NCI-H187 (cell line): ENCODE results near the gene RAB20.
"Not testable (repeated sequence)": the region's sequence is repeated elsewhere in the genome, so short reads cannot be mapped to it uniquely, and the experiment has no call there.

ENCODE experiments used
- DNase-seq, 2 experiments: peaks; one replicate each; lab custom pipeline; 2025; lab: John Stamatoyannopoulos, UW

Gene RAB20, protein sequence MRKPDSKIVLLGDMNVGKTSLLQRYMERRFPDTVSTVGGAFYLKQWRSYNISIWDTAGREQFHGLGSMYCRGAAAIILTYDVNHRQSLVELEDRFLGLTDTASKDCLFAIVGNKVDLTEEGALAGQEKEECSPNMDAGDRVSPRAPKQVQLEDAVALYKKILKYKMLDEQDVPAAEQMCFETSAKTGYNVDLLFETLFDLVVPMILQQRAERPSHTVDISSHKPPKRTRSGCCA

DNA sequence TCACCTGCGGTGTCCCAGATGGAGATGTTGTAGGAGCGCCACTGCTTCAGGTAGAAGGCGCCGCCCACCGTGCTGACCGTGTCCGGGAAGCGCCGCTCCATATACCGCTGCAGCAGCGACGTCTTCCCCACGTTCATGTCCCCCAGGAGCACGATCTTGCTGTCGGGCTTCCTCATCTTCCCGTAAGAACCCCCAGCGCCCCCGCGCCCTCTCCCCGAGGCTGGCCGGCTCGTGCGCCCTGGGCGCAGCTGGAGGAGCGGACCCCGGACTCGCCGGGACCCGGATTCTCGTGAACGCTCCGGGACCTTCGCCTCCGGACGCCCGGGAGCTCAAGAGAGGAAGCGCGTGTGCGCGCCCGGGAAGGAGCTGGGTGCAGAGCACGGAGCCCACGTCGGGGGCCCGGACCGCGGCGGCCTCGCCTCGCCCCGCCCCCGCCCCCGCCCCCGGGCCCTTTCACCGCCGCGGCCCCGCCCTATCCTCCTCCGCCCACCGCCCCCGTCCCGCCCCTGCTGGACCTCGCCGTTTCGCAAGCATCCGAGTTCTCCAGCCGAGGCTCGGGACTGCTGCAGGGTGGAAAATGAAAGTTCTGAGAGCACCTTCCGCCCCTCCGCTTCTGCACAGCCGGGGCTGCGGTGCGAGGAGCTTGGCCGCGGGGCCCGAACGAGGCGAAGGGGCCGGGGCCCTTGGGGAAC, at the start of gene RAB20:
Gene RAB20, minus strand, starts transcription at position 379 of the 692 bp plus-strand sequence. Its CDS starts 203 bp downstream, at position 176.
- DNase-seq, result peak in 1 of 2 experiments; percentile 24

DNA sequence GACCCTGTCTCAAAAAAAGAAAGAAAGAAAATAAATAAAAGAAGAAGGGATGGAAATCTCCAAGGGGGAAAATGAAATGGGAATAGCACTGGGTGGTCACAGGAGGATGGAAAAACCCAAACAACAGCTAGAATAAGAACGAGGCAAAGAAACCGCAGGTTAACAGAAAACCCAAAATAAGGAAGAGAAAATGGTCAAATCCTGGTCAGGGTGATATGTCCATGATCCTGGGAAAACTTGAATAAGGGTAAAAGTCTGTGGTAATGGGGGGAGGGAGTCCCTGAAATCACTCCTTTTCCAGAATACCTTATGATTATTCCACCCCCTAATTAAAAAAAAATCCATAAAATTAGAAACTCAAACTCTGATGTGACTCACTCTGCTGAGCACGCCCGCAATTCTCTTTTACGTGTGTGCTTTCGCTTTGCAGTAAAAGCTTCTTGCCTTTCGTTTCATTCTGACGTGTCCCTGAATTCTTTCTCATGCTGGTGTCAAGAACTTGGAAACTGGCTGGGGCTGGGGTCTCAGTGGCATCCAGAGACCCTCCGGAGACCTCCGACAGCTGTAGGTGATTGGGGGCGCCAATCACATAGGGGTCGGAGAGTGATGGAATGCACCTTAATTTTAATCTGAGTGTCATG, 49.6 kb upstream of the RAB20 start:
- no peak for DNase-seq

DNA sequence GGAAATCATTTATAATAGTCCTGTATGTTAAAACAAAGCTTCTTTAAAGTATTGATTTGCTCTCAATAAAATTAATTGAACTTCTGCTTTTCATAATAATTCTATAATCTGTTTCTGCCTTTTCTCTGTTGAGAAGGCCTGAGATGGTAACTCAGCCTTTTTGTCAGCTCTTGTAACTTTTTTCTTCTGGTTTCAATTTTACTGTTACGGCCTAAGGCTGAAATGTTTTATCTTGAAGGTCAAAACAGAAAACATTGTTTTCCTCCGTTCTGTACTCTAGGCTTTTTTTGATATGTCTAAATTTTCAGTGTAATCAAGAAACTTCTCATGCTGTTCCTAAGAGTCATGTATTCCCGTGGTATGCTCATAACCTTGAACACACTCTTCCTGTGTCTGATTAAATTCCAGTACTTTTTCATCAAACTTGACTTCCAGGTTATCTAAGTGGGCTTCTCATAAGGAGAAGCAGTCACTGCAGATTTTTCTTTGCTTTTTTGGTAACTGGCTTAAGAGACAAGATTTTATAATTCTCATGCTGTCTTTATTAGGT, 46.2 kb upstream of the RAB20 start:
- DNase-seq, result no peak

DNA sequence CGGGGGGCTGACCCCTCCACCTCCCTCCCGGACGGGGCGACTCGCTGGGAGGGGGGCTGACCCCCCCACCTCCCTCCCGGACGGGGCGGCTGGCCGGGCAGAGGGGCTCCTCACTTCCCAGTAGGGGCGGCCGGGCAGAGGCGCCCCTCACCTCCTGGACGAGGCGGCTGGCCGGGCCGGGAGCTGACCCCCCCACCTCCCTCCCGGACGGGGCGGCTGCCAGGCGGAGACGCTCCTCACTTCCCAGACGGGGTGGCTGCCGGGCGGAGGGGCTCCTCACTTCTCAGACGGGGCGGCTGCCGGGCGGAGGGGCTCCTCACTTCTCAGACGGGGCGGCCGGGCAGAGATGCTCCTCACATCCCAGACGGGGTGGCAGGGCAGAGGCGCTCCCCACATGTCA, 44.8 kb upstream of the RAB20 start:
- not testable (repeated sequence) for DNase-seq

DNA sequence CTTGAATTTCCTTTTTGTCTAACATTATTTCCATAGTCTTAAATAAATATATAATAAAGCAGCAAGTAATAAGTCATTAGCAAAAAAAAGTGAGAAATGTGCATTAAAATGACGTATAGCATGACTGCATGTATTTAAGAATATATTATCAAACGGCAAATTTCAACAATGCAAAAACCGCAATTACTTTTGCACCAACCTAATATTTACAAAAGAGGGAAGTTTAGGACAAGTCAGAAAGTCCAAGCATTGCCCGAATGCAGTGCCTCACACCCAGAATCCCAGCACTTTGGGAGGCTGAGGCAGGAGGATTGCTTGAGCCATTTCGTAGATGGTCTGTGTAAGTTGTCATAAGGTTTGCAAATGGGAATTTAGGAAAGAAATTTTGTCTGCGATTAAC, 43.6 kb upstream of the RAB20 start:
- no peak for DNase-seq

DNA sequence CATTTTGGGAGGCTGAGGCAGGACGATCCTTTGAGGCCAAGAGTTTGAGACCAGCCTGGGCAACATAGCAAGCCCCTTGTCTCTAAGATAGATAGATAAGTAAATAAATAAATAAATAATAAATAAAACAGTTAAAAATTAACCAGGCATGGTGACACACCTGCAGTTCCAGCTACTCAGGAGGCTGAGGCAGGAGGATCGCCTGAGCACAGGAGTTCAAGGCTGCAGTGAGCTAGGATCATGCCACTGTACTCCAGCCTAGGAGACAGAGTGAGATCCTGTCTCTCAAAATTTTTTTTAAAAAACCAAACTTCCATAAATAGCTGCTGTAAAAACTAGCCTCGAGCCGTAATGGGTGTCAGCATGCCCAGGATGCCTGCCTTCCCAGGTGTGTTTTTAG, 39.5 kb upstream of the RAB20 start:
- DNase-seq, result no peak

DNA sequence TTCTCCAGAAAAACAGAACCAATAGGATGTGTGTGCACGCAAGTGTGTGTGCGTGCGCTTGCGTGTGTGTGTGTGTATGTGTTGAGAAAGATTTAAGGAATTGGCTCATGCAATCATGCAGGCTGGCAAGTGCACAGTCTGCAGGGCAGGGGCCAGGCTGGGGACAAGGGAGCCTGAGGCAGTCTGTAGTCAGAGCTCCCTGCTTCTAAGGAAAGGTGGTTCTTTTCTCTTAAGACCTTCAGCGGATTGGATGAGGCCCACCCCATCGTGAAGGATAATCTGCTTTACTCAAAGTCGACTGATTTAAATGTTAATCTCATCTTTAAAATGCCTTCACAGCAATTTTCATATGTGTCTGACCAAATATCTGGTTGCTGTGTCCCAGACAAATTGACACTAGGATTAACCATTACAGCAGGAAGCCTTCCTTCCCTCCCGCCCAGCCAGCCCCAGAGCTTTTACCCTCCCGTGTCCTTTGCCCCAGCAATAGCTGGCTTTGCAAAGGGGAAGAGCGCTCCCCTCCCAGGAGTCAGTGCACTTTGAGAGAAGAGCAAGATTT, 38.8 kb upstream of the RAB20 start:
- DNase-seq, result no peak

DNA sequence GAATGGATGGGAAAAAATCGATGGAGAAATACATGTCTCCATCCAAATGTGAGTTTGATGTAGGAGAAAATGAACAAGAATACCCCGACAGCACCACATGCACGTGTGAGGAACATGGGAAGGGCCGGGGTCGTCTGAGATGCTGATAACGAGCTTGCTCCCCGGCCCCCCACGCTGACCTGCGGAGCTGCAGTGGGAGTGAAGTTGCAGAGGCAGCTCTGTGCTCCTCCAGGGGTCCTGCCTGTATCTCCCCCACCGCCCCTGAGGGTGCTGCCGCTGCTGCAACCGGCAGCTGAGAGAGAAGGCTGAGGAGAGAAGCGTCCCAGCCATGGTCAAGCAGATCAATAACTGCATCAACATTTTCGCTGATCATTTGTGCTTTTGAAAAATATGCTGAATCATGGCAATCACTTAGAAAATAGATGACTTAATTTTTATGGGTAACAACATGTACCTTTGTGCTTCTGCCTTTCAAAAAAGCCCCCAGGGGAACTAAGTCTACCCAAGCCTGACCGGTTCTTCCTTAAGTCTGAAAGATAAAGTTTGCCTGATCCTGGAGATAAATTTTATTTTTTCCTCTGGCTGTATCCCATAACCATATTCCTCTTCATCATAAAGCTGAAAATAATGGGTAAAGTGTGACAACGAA, 35.6 kb upstream of the RAB20 start:
- DNase-seq, result no peak

DNA sequence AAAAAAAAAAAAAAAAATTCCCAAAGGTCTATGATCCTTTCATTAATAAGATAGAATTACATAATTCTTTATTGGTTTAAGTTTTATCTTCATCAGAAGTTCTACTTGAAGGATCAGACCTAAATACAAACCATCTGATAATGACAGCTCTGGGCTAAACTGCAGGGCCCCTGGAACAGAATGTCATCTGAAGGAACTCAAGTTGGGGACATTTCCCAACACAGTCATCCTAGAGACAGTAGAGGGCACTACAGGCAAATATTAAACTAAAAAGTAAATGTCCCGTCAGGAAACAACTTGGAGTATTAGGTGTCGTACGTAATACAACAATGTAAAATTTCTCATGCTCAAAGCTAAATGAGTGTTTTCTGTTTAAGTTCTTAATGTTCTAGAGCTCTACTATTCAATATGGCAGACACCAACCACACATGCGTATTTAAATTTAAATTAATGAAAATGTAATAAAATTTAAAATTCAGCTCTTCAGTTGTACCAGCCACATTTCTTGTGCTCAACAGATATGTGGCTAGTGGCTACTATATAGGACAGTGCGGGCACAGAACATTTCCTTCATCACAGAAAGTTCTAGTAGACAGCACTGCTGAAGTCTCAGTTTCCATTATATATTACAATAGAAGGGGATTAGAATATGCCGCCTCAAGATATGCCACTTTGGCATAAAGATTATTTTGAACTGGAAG, 32.1 kb upstream of the RAB20 start:
- no peak for DNase-seq

DNA sequence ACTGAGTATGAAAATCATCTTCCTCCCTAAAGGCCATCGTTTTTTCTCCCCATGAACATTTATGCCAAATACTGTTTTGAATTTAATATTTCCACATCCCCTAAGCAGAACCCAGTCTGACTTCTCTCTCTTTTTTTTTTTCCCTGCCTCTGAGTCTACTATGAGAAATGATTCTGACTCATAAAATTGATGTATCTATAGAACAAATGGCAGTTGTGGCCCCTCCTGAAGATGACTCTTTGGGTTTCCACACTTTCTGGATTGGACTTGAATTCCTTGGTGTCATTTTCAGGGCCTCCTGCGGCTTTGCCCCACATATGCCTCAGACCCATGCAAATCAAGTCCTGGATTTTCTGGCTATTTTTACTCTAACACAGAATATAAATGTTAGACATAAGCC, 31.1 kb upstream of the RAB20 start:
- DNase-seq, result no peak

DNA sequence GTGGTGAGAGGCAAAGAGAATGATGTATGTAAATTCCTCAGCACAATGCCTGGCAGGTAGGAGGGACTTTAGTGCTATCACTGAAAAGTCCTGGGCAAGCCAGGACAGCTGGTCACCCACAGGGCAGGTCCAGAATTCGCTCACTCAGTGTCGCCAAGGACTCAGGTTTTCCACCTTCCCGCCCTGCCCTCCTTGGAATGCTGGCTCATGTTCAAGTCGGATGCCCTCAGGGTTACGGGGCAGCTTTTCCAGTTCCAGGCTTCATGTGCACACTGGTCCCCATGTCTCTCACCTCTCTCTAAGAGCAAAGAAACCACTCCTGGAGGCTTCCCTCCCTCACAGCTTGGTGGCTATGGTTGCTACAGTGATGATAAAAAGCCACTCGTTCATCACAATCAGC, 29.1 kb upstream of the RAB20 start:
- DNase-seq, result no peak

DNA sequence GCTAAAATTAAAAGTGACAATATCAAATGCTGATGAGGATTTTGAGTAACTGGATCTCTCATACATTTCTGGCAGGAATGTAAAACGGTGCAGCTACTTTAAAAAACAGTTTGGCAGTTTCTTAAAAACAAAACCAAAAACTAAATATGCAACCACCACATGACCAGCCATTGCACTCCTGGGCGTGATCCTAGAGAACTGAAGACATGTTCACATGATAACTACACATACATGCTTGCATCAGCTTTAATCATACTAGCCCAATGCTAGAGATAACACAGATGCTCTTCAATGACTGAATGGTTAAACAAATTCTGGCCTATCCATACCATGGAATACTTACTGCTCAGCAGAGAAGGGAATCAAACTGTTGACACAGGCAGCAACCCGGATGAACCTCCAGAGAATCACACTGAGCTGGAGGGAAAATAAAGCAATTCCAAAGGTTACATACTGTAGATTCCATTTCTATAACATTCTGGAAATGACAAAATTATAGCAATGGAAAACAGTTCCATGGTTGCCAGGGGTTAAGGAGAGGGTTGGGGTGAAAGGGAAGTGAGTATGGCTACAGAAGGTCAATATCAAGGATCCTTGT, 28.4 kb upstream of the RAB20 start:
- no peak for DNase-seq

DNA sequence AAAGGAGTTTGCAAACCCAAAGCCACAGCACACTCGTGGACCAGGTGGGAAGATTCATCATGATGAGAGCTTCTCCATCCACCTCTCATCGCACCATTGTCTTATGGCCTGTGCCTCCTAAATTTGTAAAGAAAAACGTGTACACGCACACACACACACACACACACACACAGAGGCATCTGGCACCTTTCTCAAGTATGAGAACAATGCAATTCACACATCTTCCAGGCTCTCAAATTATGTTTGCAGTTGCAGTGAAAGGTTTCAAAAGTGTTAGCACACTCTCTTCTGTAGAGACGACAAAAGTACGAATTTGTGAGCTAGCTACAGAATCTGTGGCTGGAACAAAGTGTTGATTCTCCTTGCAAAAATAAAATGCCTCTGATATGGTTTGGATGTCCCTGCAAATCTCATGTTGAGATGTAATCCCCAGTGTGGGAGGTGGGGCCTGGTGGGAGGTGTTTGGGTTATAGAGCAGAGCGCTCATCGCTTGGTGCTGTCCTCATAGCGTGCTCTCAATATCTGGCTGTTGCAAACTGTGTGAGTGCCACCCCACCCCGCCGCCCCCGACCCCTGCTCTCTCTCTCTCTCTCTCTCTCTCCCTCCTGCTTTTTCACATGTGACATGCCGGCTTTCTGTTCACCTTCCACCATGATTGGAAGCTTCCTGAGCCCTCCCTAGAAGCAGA, 21.8 kb upstream of the RAB20 start:
- DNase-seq, result no peak

DNA sequence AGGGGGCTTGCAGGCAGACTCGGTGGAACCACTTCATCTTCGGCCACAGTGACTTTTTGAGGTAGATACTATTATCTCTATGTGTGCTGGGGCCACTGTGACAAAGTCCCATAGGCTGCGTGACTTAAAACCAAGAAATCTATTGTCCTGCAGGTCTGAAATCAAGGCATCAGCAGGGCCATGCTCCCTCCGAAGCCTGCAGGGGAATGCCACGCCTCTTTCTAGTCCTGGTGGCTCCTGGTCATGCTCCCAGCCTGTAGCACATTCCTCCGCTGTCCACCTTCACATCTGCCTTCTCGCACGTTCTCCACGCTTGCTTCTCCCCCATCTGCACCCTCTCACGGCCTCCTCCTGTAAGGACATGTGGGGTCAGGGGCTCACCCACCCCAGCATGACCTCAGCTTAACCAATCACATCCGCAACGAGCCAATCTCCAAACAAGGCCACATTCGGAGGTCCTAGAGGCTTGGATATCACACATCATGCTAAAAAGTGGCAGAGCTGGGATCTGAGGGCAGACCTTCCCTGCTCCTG, 21.0 kb upstream of the RAB20 start:
- no peak for DNase-seq

DNA sequence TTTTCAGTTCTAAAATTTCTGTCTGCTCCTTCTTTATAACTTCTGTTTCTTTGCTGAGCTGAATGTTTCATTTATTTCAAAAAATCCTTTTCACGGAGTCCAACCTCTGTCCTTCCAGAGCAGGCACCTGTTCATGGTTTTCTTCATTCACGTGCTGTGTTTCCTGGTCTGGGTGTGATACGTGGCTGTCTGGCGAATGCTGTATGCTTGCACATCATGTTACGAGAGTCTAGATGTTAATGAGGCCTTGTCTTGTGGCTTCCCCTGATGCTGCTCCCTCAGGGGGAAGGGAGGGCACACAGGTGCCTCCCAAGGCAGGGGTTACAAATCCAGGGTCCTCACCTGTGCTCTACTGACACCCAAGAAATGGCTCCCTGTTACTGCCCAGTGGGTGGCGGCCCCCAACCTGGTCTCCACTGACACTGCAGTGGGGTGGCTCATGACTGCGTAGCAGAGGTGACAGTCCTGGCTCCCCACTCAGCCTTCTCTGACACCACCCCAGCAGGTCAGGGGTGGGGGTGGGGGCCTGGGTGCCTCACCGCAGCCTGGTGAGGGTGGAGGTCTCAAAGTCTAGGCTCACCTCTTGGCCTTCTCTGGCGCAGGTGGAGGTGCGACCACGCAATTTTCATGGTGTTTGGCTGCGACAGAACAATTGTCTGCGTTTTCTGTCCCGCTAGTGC, 20.1 kb upstream of the RAB20 start:
- DNase-seq, result no peak

DNA sequence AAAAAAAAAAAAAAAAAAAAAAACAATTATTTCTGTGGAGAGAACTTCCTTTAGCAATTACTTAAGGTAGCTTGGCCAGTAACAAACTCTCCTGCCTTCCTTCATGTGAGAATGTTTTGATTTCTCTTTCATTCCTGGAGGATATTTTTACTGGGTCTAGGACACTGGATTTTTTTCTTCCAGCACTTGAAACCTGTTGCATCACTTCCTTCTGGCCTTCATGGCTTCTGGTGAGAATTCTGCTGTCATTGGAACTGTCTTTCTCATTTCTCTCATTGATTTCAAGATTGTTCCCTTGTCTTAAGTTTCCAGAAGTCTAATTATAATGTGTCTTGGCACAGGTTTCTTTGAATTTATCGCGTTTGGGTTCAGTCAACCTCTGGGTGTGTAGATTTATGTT, 19.3 kb upstream of the RAB20 start:
- DNase-seq, result no peak

DNA sequence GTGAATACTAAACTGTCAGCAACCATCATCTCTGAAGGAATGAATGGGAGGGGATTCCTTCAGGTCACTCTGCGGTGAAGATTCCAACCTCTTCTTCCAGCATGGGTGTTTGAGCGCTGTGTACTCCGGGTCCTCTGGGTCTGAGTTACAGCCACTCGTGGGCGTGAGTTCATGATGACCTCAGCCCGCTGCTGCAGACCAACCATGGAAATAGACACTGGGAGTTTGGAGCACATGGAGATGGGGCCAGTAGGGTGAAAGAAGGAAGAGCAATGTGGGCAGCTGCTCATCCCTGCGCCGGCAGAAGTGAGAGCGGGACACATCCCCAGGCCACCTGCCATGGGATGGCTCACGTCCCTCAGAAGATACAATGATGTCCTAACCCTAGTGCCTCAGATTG, 16.8 kb upstream of the RAB20 start:
- DNase-seq, result no peak

DNA sequence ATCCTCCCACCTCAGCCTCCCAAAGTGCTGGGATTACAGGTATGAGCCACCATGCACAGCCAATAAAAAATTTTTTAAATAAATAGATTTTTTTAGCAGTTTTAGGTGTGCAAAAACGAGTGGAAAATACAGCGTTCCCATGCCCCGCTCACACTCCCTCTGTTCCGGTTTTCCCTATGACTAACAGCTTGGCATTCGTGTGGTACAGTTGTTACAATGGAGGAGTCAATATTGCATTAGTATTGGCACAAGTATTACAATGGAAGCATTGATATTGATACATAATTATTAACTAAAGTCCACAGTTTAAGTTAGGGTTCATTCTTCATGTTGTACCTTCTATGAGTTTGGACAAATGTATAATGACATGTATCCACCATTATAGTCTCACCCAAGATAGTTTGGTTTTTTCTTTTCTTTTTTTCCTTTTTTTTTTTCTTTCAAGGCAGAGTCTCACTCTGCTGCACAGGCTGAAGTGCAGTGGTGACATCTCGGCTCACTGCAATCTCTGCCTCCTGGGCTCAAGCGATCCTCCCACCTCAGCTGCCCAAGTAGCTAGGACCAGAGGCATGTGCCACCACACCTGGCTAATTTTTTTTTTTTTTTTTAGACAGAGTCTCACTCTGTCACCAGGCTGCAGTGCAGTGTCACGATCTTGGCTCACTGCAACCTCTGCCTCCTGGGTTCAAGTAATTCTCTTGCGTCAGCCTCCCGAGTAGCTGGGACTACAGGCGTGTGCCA, 15.4 kb upstream of the RAB20 start:
- DNase-seq, result no peak

DNA sequence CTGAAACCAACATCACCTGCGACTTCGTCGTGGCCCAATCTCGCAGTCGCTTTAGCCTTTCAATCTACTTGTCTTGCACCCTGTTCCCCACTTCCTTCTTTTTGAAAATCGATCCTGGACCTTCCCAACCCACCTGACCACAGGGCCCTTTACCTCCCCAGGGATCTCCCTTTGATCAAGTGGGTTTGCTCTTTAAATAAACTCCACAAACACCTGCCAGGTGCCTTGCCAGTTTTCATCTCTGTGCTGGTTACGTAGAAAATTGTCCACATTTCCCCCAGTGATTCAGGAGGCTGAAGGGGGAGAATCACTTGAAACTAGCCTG, 14.5 kb upstream of the RAB20 start:
- no peak for DNase-seq
